Measurements from ENCODE around the gene MPP4. TPM values are rescaled to one million over a fixed set of nuclear protein-coding genes. Genes with fewer than 3 reads are reported as not detected.

The MPP4 gene
- total and polyA plus RNA-seq, 9 of the 15 experiments (the other 6 are each of a cell fraction or from before 2014, with no cell fraction given) = 0.03 to 0.08 TPM; not detected in 7

- Histone ChIP-seq H3K27me3 (ENCODE audit: control insufficient read depth in 2 of 2, insufficient read depth in 2 of 2, low read length in 2 of 2) (no peaks in the 10 kb centered on the region), H4K20me1 (replicated peaks; ENCODE audit: control insufficient read depth, insufficient read depth, low read length) (no peaks in the 10 kb centered on the region; the same call in 1 of the 2 replicates), H3K9me3 (replicated peaks; ENCODE audit: control insufficient read depth, insufficient read depth, low read depth, low read length) (no peaks in the 10 kb centered on the region), H2AFZ (ENCODE audit: low read depth, low read length) (no peak overlapping the region), H3K4me1 (replicated peaks in 1 of 2; ENCODE audit: control insufficient read depth in 2 of 2, insufficient read depth in 2 of 2, low read length in 2 of 2) (no peaks in the 10 kb centered on the region), H3K9ac (ENCODE audit: insufficient read depth in 1 of 2, low read depth in 2 of 2, low read length in 2 of 2) (no peak overlapping the region), H3K4me3 (no peak overlapping the region), H3K79me2 (ENCODE audit: control insufficient read depth, insufficient read depth, low read length) (no peaks in the 10 kb centered on the region), H3K27ac (ENCODE audit: extremely low read depth, low read depth, low read length) (no peak overlapping the region), H3K36me3 (ENCODE audit: control insufficient read depth, insufficient read depth, low read length) (peaks cover 23% of the 10 kb centered on the region; the same call in 2 of the 3 replicates), H3K4me2 (ENCODE audit: insufficient read depth, low read length) (no peak overlapping the region), H3K9me1 (ENCODE audit: control insufficient read depth, insufficient read depth, low read length) (no peaks in the 10 kb centered on the region)
- BruUV-seq (replicated peaks) = no TSS peak
- DNase-seq (ENCODE audit: extremely low read depth in 1 of 4, low spot score in 3 of 4) = no peak
- ChIA-PET CTCF (ENCODE audit: low intra/inter-chr PET ratio) (no interaction called here), POLR2A (no interaction called here)
- in situ Hi-C loops (cut with MboI) (no loop called here), intact Hi-C loops (cut with micrococcal nuclease) (no loop called here)
- FAIRE-seq = no peak
- ATAC-seq = no peak
- whole genome bisulfite sequencing (ENCODE audit: insufficient coverage, low coverage, missing lambda C conversion rate) = 91% methylated on average over 6 of the region's 6 CpGs
- TF ChIP-seq, protein P1, sequence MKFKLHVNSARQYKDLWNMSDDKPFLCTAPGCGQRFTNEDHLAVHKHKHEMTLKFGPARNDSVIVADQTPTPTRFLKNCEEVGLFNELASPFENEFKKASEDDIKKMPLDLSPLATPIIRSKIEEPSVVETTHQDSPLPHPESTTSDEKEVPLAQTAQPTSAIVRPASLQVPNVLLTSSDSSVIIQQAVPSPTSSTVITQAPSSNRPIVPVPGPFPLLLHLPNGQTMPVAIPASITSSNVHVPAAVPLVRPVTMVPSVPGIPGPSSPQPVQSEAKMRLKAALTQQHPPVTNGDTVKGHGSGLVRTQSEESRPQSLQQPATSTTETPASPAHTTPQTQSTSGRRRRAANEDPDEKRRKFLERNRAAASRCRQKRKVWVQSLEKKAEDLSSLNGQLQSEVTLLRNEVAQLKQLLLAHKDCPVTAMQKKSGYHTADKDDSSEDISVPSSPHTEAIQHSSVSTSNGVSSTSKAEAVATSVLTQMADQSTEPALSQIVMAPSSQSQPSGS (CRISPR knock-in tag; IDR thresholded peaks at IDR 0.05) = no peak
- TF ChIP-seq ARNT (IDR thresholded peaks at IDR 0.05) = no peak
- no peak for TF ChIP-seq ZNF263 (CRISPR knock-in tag; IDR thresholded peaks at IDR 0.05; ENCODE audit: borderline replicate concordance)
Measured at GRCh38 chr2:201715459-201715858, 17.0 kb upstream of the MPP4 start.

- Histone ChIP-seq H3K36me3 (ENCODE audit: control insufficient read depth, insufficient read depth, low read length) (peaks cover 21% of the 10 kb centered on the region; the same call in 2 of the 3 replicates), H3K27me3 (ENCODE audit: control insufficient read depth in 2 of 2, insufficient read depth in 2 of 2, low read length in 2 of 2) (no peaks in the 10 kb centered on the region), H3K4me1 (replicated peaks in 1 of 2; ENCODE audit: control insufficient read depth in 2 of 2, insufficient read depth in 2 of 2, low read length in 2 of 2) (no peaks in the 10 kb centered on the region), H2AFZ (ENCODE audit: low read depth, low read length) (no peak overlapping the region), H3K27ac (ENCODE audit: extremely low read depth, low read depth, low read length) (no peak overlapping the region), H3K4me3 (no peak overlapping the region), H3K9me3 (replicated peaks; ENCODE audit: control insufficient read depth, insufficient read depth, low read depth, low read length) (no peaks in the 10 kb centered on the region), H3K9ac (ENCODE audit: insufficient read depth in 1 of 2, low read depth in 2 of 2, low read length in 2 of 2) (no peak overlapping the region), H3K9me1 (ENCODE audit: control insufficient read depth, insufficient read depth, low read length) (no peaks in the 10 kb centered on the region), H3K79me2 (ENCODE audit: control insufficient read depth, insufficient read depth, low read length) (no peaks in the 10 kb centered on the region), H3K4me2 (ENCODE audit: insufficient read depth, low read length) (no peak overlapping the region), H4K20me1 (replicated peaks; ENCODE audit: control insufficient read depth, insufficient read depth, low read length) (no peaks in the 10 kb centered on the region; the same call in 1 of the 2 replicates)
- in situ Hi-C loops (cut with MboI) (no loop called here), intact Hi-C loops (cut with micrococcal nuclease) (no loop called here)
- POLR2A ChIA-PET = no interaction called here
- ATAC-seq (no peak), DNase-seq (ENCODE audit: extremely low read depth in 1 of 4, low spot score in 3 of 4) (no peak), FAIRE-seq (no peak)
- WGBS (ENCODE audit: insufficient coverage, low coverage, missing lambda C conversion rate) = 80% methylated on average over 1 of the region's 1 CpG
- BruUV-seq (replicated peaks) = no TSS peak
- CTCF ChIA-PET (ENCODE audit: low intra/inter-chr PET ratio) = no interaction called here
- TF ChIP-seq PHB (CRISPR knock-in tag; IDR thresholded peaks at IDR 0.05) (no peak), DMBX1 (CRISPR knock-in tag; IDR thresholded peaks at IDR 0.05; ENCODE audit: borderline replicate concordance) (no peak), SRSF1 (IDR thresholded peaks at IDR 0.05; ENCODE audit: low read depth, low read length) (no peak), FOXO4 (CRISPR knock-in tag; IDR thresholded peaks at IDR 0.05) (no peak), FOSL1 (tag; conservative IDR thresholded peaks at IDR 0.05) (no peak), ZBTB43 (CRISPR knock-in tag; IDR thresholded peaks at IDR 0.05) (no peak), RNF2 (IDR thresholded peaks at IDR 0.05) (no peak)
- TF ChIP-seq, protein P2, sequence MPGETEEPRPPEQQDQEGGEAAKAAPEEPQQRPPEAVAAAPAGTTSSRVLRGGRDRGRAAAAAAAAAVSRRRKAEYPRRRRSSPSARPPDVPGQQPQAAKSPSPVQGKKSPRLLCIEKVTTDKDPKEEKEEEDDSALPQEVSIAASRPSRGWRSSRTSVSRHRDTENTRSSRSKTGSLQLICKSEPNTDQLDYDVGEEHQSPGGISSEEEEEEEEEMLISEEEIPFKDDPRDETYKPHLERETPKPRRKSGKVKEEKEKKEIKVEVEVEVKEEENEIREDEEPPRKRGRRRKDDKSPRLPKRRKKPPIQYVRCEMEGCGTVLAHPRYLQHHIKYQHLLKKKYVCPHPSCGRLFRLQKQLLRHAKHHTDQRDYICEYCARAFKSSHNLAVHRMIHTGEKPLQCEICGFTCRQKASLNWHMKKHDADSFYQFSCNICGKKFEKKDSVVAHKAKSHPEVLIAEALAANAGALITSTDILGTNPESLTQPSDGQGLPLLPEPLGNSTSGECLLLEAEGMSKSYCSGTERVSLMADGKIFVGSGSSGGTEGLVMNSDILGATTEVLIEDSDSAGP (CRISPR knock-in tag; IDR thresholded peaks at IDR 0.05) = no peak
Measured at GRCh38 chr2:201712726-201713125, 14.3 kb upstream of the MPP4 start.

All from K562 (cell line).